Thyroid gland (tissue), 4 donors: ENCODE data around the gene ZNF423. TPM values are rescaled to one million over a fixed set of nuclear protein-coding genes. Genes with fewer than 3 reads are reported as not detected.

Experiments used
- DNase-seq, 2 donors: peaks; one replicate each; pipeline ENCODE4 v3.0.0-alpha.2; 2019
- H3K27ac ChIP-seq, 3 donors: fragments of 200-600 bp; sonication (generic); 1 replicate in 2 of 3; 2 replicates in 1 of 3; pipeline ENCODE4 v1.5.1; 2016 to 2019; ENCODE audit warnings: mild to moderate bottlenecking in 1 of 3, moderate library complexity in 1 of 3
- H3K27me3 ChIP-seq: fragments of 200-600 bp; sonication (generic); one replicate; pipeline ENCODE4 v1.5.1; 2019
- H3K36me3 ChIP-seq, 2 donors: fragments of 200-600 bp; sonication (generic); one replicate each; pipeline ENCODE4 v1.5.1; 2016 to 2019
- H3K4me1 ChIP-seq, 2 donors: fragments of 200-600 bp; sonication (generic); one replicate each; pipeline ENCODE4 v1.5.1; 2017 to 2019
- H3K4me3 ChIP-seq, 3 donors: fragments of 200-600 bp; sonication (generic); replicated peaks in 1 of 3; 1 replicate in 2 of 3; 2 replicates in 1 of 3; pipeline ENCODE4 v1.5.1; 2016; ENCODE audit warnings: mild to moderate bottlenecking in 1 of 3
- H3K9me3 ChIP-seq: fragments of 200-600 bp; sonication (generic); one replicate; pipeline ENCODE4 v1.5.1; 2017
- POLR2A ChIP-seq, 2 donors: fragments of 450-650 bp; IDR thresholded peaks; one replicate each; pipeline ENCODE4 v1.6.1; 2017; ENCODE audit warnings: antibody characterized with exemption in 2 of 2, mild to moderate bottlenecking in 2 of 2, moderate library complexity in 1 of 2
- WGBS, 2 donors: methylation state at CpG; one replicate each; pipeline ENCODE4 v1.1.5; 2017; 5-methylcytosine and 5-hydroxymethylcytosine counted together
- intact Hi-C: fragments of 100-400 bp; cut with DNase I; formaldehyde crosslinking; loops from one replicate; pipeline ENCODE4 v1.15.1; 2023
- total RNA-seq, 4 donors: library from RNA; depleted of rRNA; stranded (reverse); fragments of >200 nt; gene quantifications; one replicate each; pipeline ENCODE4 v1.2.3, GENCODE V29; 2016
- TF ChIP-seq, protein P1 (sequence below), 6 experiments: fragments of 200-600 bp in 3 of 6; fragments of 450-650 bp in 3 of 6; sonication (generic) in 3 of 6; IDR thresholded peaks; one replicate each; pipeline ENCODE4 v1.5.1; 2016 to 2019; ENCODE audit warnings: antibody characterized with exemption in 6 of 6, mild to moderate bottlenecking in 2 of 6, inconsistent platforms in 1 of 6, moderate library complexity in 1 of 6

ZNF423 gene
- total RNA-seq, 4 donors from 2014 or later, result 7.4 to 10.0 (median 8.5) TPM

DNA sequence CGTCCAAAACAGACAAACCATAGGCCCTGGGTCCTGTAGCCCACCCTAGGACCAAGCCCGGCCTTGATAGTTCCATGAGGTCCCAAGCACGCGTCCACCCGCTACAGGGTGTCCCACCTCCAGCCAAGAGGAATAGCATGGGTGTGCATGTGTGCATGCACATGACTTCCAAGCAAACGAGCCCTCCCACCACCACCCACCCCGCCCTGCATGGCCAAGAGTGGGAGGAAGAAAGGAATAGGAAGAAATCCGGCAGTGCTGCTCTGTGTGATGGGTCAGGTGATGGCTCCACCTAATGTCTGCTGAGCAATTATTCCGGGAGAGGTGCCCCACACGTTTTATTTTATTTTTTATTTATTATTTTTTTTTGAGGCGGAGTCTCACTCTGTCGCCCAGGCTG lies 184.6 kb downstream of the ZNF423 start:
- Histone ChIP-seq H3K27ac (no peak overlapping the region), H3K36me3 (no peaks in the 10 kb centered on the region), H3K4me1 (no peaks in the 10 kb centered on the region), H3K27me3 (no peaks in the 10 kb centered on the region), H3K4me3 (no peak overlapping the region), H3K9me3 (no peaks in the 10 kb centered on the region)
- 88 to 91% methylated on average over 11 to 12 of the region's 12 CpGs for WGBS, 2 donors
- DNase-seq, result no peak
- TF ChIP-seq POLR2A (IDR thresholded peaks at IDR 0.05), result no peak
- TF ChIP-seq, protein P1, sequence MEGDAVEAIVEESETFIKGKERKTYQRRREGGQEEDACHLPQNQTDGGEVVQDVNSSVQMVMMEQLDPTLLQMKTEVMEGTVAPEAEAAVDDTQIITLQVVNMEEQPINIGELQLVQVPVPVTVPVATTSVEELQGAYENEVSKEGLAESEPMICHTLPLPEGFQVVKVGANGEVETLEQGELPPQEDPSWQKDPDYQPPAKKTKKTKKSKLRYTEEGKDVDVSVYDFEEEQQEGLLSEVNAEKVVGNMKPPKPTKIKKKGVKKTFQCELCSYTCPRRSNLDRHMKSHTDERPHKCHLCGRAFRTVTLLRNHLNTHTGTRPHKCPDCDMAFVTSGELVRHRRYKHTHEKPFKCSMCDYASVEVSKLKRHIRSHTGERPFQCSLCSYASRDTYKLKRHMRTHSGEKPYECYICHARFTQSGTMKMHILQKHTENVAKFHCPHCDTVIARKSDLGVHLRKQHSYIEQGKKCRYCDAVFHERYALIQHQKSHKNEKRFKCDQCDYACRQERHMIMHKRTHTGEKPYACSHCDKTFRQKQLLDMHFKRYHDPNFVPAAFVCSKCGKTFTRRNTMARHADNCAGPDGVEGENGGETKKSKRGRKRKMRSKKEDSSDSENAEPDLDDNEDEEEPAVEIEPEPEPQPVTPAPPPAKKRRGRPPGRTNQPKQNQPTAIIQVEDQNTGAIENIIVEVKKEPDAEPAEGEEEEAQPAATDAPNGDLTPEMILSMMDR (IDR thresholded peaks at IDR 0.05), result no peak
- intact Hi-C loops, result no loop called here

DNA sequence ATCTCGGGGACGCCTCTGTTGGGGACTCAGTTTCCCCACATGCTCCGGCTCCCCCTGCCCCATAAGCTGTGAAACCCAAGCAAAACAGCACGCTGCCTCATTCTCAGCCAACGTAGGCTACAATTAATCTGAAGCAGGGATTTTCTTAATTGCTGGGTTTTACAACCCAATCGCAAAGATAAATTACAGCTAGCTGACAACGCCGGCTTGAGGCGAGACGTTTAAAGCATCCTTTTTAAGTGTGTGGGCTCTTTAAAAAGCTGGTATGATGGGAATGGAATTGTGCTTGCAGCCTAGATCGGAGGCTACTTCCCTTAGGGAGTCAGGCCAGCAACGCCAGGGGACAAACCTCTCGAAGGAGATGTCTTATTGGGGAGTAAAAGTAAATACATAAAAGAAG lies 185.3 kb downstream of the ZNF423 start:
- WGBS, 2 donors, result 81 to 83% methylated on average over 13 of the region's 13 CpGs
- no peak for TF ChIP-seq POLR2A (IDR thresholded peaks at IDR 0.05)
- Histone ChIP-seq H3K9me3 (no peaks in the 10 kb centered on the region), H3K36me3 (no peaks in the 10 kb centered on the region), H3K27me3 (no peaks in the 10 kb centered on the region), H3K4me1 (no peaks in the 10 kb centered on the region), H3K27ac (no peak overlapping the region), H3K4me3 (no peak overlapping the region)
- intact Hi-C loops, result no loop called here
- no peak for DNase-seq

DNA sequence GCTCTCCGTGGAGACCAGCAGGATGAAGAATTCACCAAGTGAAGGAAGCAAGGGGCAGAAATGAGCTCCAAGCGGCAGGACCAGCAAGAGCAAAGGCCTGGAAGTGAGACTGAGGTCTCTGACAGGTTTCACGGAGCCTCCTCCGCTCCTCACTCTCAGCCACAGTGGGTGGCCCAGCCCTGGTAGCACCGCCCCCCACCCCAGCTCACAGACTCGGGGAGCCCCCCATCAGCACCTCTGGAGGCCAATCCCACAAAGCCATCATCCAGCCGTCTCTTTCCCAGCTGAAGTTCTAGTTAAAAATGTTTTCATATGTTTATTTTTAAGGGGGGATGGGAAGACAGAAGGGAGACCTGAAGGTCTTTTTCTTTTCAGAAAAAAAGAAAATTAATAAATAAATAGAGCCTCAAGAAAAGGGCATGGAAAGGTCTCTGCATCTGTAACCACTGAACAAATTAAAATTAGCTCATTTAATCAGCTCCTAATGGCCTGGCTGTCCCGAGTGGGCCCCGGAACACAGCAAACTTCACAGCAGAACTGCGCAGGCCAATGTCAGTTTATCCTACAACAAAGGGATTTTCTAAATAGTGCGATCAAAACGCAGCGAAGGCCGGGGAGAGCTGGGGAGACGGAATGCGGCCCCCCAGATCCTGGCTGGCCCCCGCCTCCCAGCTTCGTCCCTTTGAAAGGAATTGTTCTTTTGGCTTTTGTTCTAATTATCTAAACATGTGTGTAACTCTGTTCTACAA lies 190.3 kb downstream of the ZNF423 start:
- intact Hi-C loops, result no loop called here
- no peak for TF ChIP-seq POLR2A (IDR thresholded peaks at IDR 0.05)
- TF ChIP-seq, protein P1 (IDR thresholded peaks at IDR 0.05), result no peak
- Histone ChIP-seq H3K36me3 (no peaks in the 10 kb centered on the region), H3K9me3 (no peaks in the 10 kb centered on the region), H3K4me1 (peaks cover 7 to 17% of the 10 kb centered on the region in 2 donors), H3K27me3 (no peaks in the 10 kb centered on the region), H3K4me3 (no peak overlapping the region), H3K27ac (no peak overlapping the region)
- DNase-seq, result no peak
- WGBS, 2 donors, result 88 to 89% methylated on average over 18 of the region's 18 CpGs

DNA sequence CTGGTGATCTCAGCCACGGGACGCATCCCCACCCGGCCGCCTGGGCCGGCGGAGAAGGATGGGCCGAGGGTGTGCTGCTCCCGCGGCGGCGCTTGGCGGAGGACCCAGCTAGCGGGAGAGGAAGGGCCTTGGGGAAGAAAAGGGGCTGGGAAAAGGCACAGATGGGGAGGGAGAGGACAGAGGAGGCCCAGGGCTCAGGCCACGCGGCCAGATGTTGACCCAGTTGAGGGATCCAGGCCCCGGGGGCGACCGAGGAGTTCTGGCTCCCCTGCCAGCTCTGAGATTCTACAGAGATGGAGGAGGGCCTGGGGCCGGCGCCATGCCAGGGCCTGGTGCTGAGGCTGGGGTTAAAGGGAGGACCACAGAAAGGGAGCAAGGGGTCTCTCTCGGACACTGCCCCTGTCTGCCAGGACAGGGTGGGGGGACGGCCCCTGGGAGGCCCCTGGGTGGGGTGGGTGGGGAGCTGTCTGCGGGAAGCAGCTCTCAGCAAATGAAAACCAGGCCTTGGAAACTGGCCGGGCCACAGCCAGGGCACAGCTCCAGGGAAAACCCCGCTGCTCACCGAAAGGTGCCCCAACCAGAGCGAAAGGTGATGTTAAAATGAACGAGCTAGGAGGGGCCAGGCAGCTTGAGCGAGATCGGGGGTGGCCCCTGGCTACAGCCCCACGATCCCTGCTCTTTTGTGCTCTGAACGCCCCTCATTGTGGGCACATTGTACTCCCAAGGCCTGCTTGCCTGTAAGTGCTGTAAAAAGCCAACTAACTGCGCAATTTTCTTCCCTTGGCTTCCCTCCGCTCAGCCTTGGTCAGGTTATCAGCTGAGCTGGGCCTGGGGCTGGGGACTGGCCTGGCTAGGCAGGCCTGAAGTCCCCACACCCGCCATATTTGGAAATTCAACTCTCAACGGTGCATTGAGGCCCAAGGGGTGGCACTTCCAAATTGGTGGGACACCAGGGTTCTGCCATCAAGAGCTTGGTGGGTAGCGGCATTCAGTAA lies 191.4 kb downstream of the ZNF423 start:
- intact Hi-C loops, result no loop called here
- WGBS, 2 donors, result 72 to 73% methylated on average over 24 to 33 of the region's 37 CpGs
- no peaks in the 10 kb centered on the region for H3K36me3 ChIP-seq
- H3K27me3 ChIP-seq, result no peaks in the 10 kb centered on the region
- DNase-seq, result peak in 1 of 2 donors; percentile 5
- peaks cover 7 to 17% of the 10 kb centered on the region in 2 donors for H3K4me1 ChIP-seq
- H3K9me3 ChIP-seq, result no peaks in the 10 kb centered on the region
- no peak for TF ChIP-seq POLR2A (IDR thresholded peaks at IDR 0.05)
- TF ChIP-seq, protein P1 (IDR thresholded peaks at IDR 0.05), result no peak
- no peak overlapping the region for H3K4me3 ChIP-seq
- H3K27ac ChIP-seq, result peak overlapping the region in 2 of 3 donors; percentile 53 to 78

DNA sequence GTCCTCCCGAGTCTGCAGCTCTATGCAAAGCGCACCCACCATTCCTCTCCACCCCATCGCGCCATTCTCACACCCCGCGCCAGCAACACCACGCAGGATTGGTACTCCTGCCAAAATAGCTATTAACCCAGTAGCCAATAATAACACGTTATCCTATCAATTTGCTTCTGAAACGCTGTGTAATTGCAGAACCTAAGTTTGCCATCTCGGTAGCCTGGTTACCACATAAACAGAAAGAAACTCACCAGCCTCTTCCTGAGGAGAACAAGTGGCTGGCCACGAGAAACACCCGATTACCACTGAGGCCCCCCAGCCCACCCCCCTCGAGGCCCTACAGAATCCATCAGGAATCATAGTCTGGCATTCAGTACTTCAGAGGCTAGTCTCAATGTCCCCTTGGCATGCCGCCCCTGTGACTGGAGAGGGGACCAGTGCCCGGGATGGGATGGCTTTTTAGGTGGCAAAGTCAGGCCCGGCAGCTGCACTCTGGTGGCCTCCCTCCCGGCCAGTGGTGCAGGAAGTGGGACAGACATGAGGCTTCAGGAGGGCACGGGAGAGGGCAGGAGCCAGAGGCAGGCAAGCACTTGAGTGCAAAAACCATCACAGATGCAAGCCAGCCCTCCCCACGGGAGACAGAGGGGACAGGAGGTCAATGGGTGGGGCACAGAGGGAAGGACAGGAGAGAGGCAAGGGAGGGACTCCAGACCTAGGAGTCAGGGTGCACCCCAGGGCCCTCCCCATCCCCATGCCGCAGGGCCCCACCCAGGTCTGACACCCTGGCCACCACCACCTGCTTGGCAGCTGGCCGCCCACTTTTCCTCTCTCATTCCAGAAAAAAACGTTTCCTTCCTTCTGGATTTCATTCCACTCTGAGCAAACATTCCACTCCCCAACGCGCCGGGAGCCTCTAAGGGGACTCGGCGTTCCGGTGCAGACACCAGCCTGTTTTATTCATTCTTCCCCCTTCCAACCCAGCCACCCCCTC lies 192.5 kb downstream of the ZNF423 start:
- DNase-seq, result peak in 1 of 2 donors; percentile 30
- TF ChIP-seq POLR2A (IDR thresholded peaks at IDR 0.05), result no peak
- TF ChIP-seq, protein P1 (IDR thresholded peaks at IDR 0.05), result no peak
- Histone ChIP-seq H3K4me3 (no peak overlapping the region), H3K27ac (peak overlapping the region in 2 of 3 donors; percentile 53 to 78), H3K27me3 (no peaks in the 10 kb centered on the region), H3K36me3 (no peaks in the 10 kb centered on the region), H3K9me3 (no peaks in the 10 kb centered on the region), H3K4me1 (peaks cover 7 to 17% of the 10 kb centered on the region in 2 donors)
- 53 to 60% methylated on average over 27 to 28 of the region's 28 CpGs for WGBS, 2 donors
- intact Hi-C loops, result no loop called here
